K562 (cell line): ENCODE measurements around the gene IGSF23. TPM values are rescaled to one million over a fixed set of nuclear protein-coding genes. Genes with fewer than 3 reads are reported as not detected.

Experiments
- ATAC-seq: fragments of 200-7000 bp; cut with Tn5 transposase; 3 replicates; pipeline ENCODE4 v1.9.1; 2020; ENCODE audit warnings: moderate library complexity
- BruUV-seq: library from RNA; stranded (reverse); fragments of 400-500 nt; replicated peaks from 2 replicates; lab custom pipeline; 2021; lab: Mats Ljungman, UMichigan
- CTCF ChIA-PET: fragments of 300-600 bp; formaldehyde crosslinking; extraction: SDS; loops from one replicate; lab custom pipeline; 2021; ENCODE audit warnings: low intra/inter-chr PET ratio; lab: Yijun Ruan, JAX
- POLR2A ChIA-PET: fragments of 300-600, 350-650 bp; sonication (Branson Sonifier 250); formaldehyde crosslinking; extraction: SDS; loops from one replicate; lab custom pipeline; 2021; ENCODE audit warnings: antibody characterized with exemption, inconsistent platforms; lab: Yijun Ruan, JAX
- DNase-seq, 4 experiments: peaks; one replicate each; pipeline versions ENCODE4 v3.0.0 to v3.0.0-alpha.2; 2011 to 2018; ENCODE audit warnings: low spot score in 3 of 4, mixed read lengths in 3 of 4; ENCODE audit errors: extremely low read depth in 1 of 4
- FAIRE-seq: peaks from 2 replicates; lab custom pipeline; 2011; peaks lifted over from hg19 to GRCh38; lab: Jason Lieb, UNC
- H2AFZ ChIP-seq: 2 replicates; pipeline ENCODE4 v1.6.0; 2011; ENCODE audit warnings: low read depth, low read length, control low read depth, inconsistent platforms
- H3K27ac ChIP-seq: fragments of 200-600 bp; 3 replicates; pipeline ENCODE4 v1.8.0; 2011; ENCODE audit warnings: low read depth, mild to moderate bottlenecking, control low read depth, inconsistent platforms, low read length, moderate library complexity, mixed read lengths; ENCODE audit errors: extremely low read depth
- H3K27me3 ChIP-seq, 2 experiments: fragments of 300-600 bp in 1 of 2; 2 replicates in 1 of 2; 3 replicates in 1 of 2; pipeline versions ENCODE4 v1.6.0 to v1.8.0; 2011; ENCODE audit warnings: inconsistent platforms in 2 of 2, low read length in 2 of 2, mild to moderate bottlenecking in 1 of 2, mixed read lengths in 1 of 2, moderate library complexity in 1 of 2; ENCODE audit not compliant: control insufficient read depth in 2 of 2, insufficient read depth in 2 of 2
- H3K36me3 ChIP-seq: fragments of 300-600 bp; 3 replicates; pipeline ENCODE4 v1.8.0; 2011; ENCODE audit warnings: mild to moderate bottlenecking, low read length, inconsistent platforms; ENCODE audit not compliant: control insufficient read depth, insufficient read depth
- H3K4me1 ChIP-seq, 2 experiments: fragments of 200-600 bp in 1 of 2; replicated peaks in 1 of 2; 2 replicates in 1 of 2; 3 replicates in 1 of 2; pipeline versions ENCODE4 v1.5.1 to v1.8.0; 2011; ENCODE audit warnings: inconsistent platforms in 2 of 2, low read length in 2 of 2, mild to moderate bottlenecking in 1 of 2, mixed read lengths in 1 of 2, moderate library complexity in 1 of 2; ENCODE audit not compliant: control insufficient read depth in 2 of 2, insufficient read depth in 2 of 2
- H3K4me2 ChIP-seq: 2 replicates; pipeline ENCODE4 v1.6.1; 2011; ENCODE audit warnings: low read length, control low read depth, inconsistent platforms, mixed read lengths; ENCODE audit not compliant: insufficient read depth
- H3K4me3 ChIP-seq: fragments of 200-600 bp; sonication (generic), shearing (Covaris generic); 2 replicates; pipeline ENCODE4 v1.5.1; 2016; ENCODE audit warnings: control low read depth, inconsistent platforms
- H3K79me2 ChIP-seq: fragments of 200-600 bp; 3 replicates; pipeline ENCODE4 v1.8.0; 2011; ENCODE audit warnings: low read length, inconsistent platforms; ENCODE audit not compliant: control insufficient read depth, insufficient read depth
- H3K9ac ChIP-seq, 2 experiments: 2 replicates each; pipeline versions ENCODE4 v1.6.0 to v1.6.1; 2011; ENCODE audit warnings: low read depth in 2 of 2, low read length in 2 of 2, control low read depth in 1 of 2, inconsistent platforms in 1 of 2, mild to moderate bottlenecking in 1 of 2, mixed read lengths in 1 of 2; ENCODE audit not compliant: insufficient read depth in 1 of 2
- H3K9me1 ChIP-seq: one replicate; pipeline ENCODE4 v1.6.0; 2011; ENCODE audit warnings: inconsistent platforms, mild to moderate bottlenecking, low read length, moderate library complexity; ENCODE audit not compliant: control insufficient read depth, insufficient read depth
- H3K9me3 ChIP-seq: replicated peaks from 2 replicates; pipeline ENCODE4 v1.5.1; 2011; ENCODE audit warnings: low read depth, low read length, inconsistent platforms; ENCODE audit not compliant: control insufficient read depth, insufficient read depth
- H4K20me1 ChIP-seq: replicated peaks from 2 replicates; pipeline ENCODE4 v1.6.1; 2011; ENCODE audit warnings: low read length, inconsistent platforms, mixed read lengths; ENCODE audit not compliant: control insufficient read depth, insufficient read depth
- ATF7 ChIP-seq: fragments of 450-650 bp; IDR thresholded peaks from 2 replicates; pipeline ENCODE4 v1.7.1; 2014; ENCODE audit warnings: mild to moderate bottlenecking, moderate library complexity
- FOXP4 ChIP-seq: sonication (generic); formaldehyde crosslinking; IDR thresholded peaks from 2 replicates; pipeline ENCODE4 v1.8.0; 2022; ENCODE audit warnings: mild to moderate bottlenecking, missing genetic modification reagents, borderline replicate concordance
- HIVEP1 ChIP-seq: fragments of 250-450 bp; sonication (Bioruptor Pico); IDR thresholded peaks from 2 replicates; pipeline ENCODE4 v1.4.0; 2020; ENCODE audit warnings: mild to moderate bottlenecking
- LEF1 ChIP-seq: fragments of 450-650 bp; IDR thresholded peaks from 2 replicates; pipeline ENCODE4 v1.6.1; 2016; ENCODE audit warnings: mild to moderate bottlenecking
- MAFG ChIP-seq: fragments of 450-650 bp; conservative IDR thresholded peaks from 2 replicates; pipeline ENCODE4 v1.6.1; 2016; ENCODE audit warnings: missing genetic modification characterization, missing compliant biosample characterization
- MLLT1 ChIP-seq, 2 experiments: fragments of 450-650 bp; IDR thresholded peaks; 2 replicates each; pipeline ENCODE4 v1.6.1; 2016
- NBN ChIP-seq: fragments of 450-650 bp; IDR thresholded peaks from 2 replicates; pipeline ENCODE4 v1.6.1; 2016; ENCODE audit warnings: low read depth, mild to moderate bottlenecking
- NELFE ChIP-seq: IDR thresholded peaks from 2 replicates; pipeline ENCODE4 v1.6.1; 2011; ENCODE audit warnings: mild to moderate bottlenecking; ENCODE audit not compliant: insufficient read depth, insufficient read length
- PURB ChIP-seq: sonication (generic); formaldehyde crosslinking; IDR thresholded peaks from 2 replicates; pipeline ENCODE4 v1.9.0; 2021; ENCODE audit warnings: low read depth, mild to moderate bottlenecking, missing genetic modification reagents
- SRSF3 ChIP-seq: fragments of 200-400 bp; formaldehyde crosslinking; IDR thresholded peaks from 2 replicates; pipeline ENCODE4 v1.6.1; 2016; ENCODE audit warnings: mild to moderate bottlenecking, low read length, moderate library complexity; ENCODE audit not compliant: insufficient read depth
- U2AF2 ChIP-seq: fragments of 200-400 bp; formaldehyde crosslinking; optimal IDR thresholded peaks from 2 replicates; pipeline ENCODE3; 2017; ENCODE audit warnings: low read depth, mild to moderate bottlenecking, low read length
- ZNF311 ChIP-seq: fragments of 250-450 bp; sonication (Bioruptor Pico); IDR thresholded peaks from 2 replicates; pipeline ENCODE4 v1.4.0; 2020; ENCODE audit warnings: mild to moderate bottlenecking, moderate library complexity
- ZNF431 ChIP-seq: sonication (generic); formaldehyde crosslinking; IDR thresholded peaks from 2 replicates; pipeline ENCODE4 v1.8.0; 2022; ENCODE audit warnings: mild to moderate bottlenecking, missing genetic modification reagents
- ZNF445 ChIP-seq: fragments of 250-450 bp; sonication (Bioruptor Pico); IDR thresholded peaks from 2 replicates; pipeline ENCODE4 v1.4.0; 2020; ENCODE audit warnings: low read depth, mild to moderate bottlenecking, moderate library complexity
- WGBS: fragments of 100-300 bp; shearing (Covaris generic); methylation state at CpG from one replicate; pipeline ENCODE4 v1.1.6; 2016; ENCODE audit warnings: low coverage, mixed read lengths; ENCODE audit not compliant: insufficient coverage; ENCODE audit errors: missing lambda C conversion rate; 5-methylcytosine and 5-hydroxymethylcytosine counted together
- in situ Hi-C: fragments of 300-500 bp; cut with MboI; formaldehyde crosslinking; loops from 4 replicates; pipeline ENCODE4 v1.15.0; 2018; ENCODE audit warnings: inconsistent platforms, mixed read lengths
- intact Hi-C: fragments of 100-400 bp; cut with micrococcal nuclease; formaldehyde crosslinking; loops from 2 replicates; pipeline ENCODE4 v1.14.2; 2022
- polyA plus RNA-seq, 8 experiments: library from polyadenylated mRNA; depleted of rRNA in 4 of 8; stranded (reverse) in 5 of 8; unstranded in 3 of 8; fragments of >200 nt; fragmentation: Nextera tagmentation in 2 of 8; fragmentation: Illumina TruSeq in 1 of 8; extraction: Ambion mirVana in 2 of 8; extraction: Trizol in 1 of 8; gene quantifications; 2 replicates each; pipeline versions ENCODE4 v1.2.1 to v1.2.3, GENCODE V29; 2011 to 2014; ENCODE audit warnings: inconsistent platforms in 1 of 8, missing spikeins in 1 of 8
- total RNA-seq, 7 experiments: library from RNA; depleted of rRNA in 6 of 7; stranded (reverse); fragments of >200 nt in 6 of 7; fragmentation: Illumina TruSeq in 2 of 7; extraction: Trizol in 2 of 7; gene quantifications; 2 replicates each; pipeline versions ENCODE4 v1.2.1 to v1.2.3, GENCODE V29; 2011 to 2021; ENCODE audit warnings: low replicate concordance in 1 of 7
- TF ChIP-seq, protein P1 (sequence below): fragments of 250-450 bp; sonication (Bioruptor Pico); IDR thresholded peaks from 2 replicates; pipeline ENCODE4 v1.5.0; 2021; ENCODE audit warnings: mild to moderate bottlenecking, moderate library complexity

Gene IGSF23
- total and polyA plus RNA-seq, 9 of the 15 experiments (the other 6 are each of a cell fraction or from before 2014, with no cell fraction given) = not detected

GRCh38 chr19:44571830-44572580 is 41.4 kb upstream of the IGSF23 start:
- in situ Hi-C loops (loop anchor here (5.0 kb wide), 3 partner anchors 85 to 205 kb away; partner anchors contain the start of gene CBLC), intact Hi-C loops (loop anchor here (2.0 to 10.0 kb wide), 3 partner anchors 113 to 275 kb away; partner anchors contain the start of gene NECTIN2)
- Histone ChIP-seq H3K79me2 (no peaks in the 10 kb centered on the region), H3K27ac (no peak overlapping the region), H3K9me3 (no peaks in the 10 kb centered on the region), H3K9me1 (no peaks in the 10 kb centered on the region), H2AFZ (no peak overlapping the region), H3K27me3 (no peaks in the 10 kb centered on the region), H3K4me1 (peaks cover 12 to 33% of the 10 kb centered on the region in 2 experiments), H3K4me2 (no peak overlapping the region), H3K9ac (peak overlapping the region in 1 of 2 experiments; percentile 61; a peak in 1 of 4 replicates), H3K36me3 (no peaks in the 10 kb centered on the region), H3K4me3 (no peak overlapping the region)
- ATAC-seq = peak; percentile 43; the same call in 2 of the 3 replicates
- no peak for FAIRE-seq
- POLR2A ChIA-PET = interaction anchor here (0.7 kb wide), 1 partner anchor 66 kb away, joined by 3 read pairs; no protein-coding TSS in a partner anchor
- CTCF ChIA-PET = interaction anchor here (2.6 kb wide), 1 partner anchor 86 kb away, joined by 14 read pairs; no protein-coding TSS in a partner anchor
- TF ChIP-seq NBN (no peak), MLLT1 (IDR thresholded peaks at IDR 0.05) (no peak), ZNF311 (CRISPR knock-in tag) (no peak), NELFE (no peak), PURB (CRISPR knock-in tag) (no peak), ZNF445 (CRISPR knock-in tag) (no peak), LEF1 (no peak), SRSF3 (no peak), U2AF2 (no peak), HIVEP1 (CRISPR knock-in tag) (no peak), FOXP4 (CRISPR knock-in tag) (no peak), ZNF431 (no peak), MAFG (tag) (no peak), ATF7 (no peak)
- TF ChIP-seq, protein P1, sequence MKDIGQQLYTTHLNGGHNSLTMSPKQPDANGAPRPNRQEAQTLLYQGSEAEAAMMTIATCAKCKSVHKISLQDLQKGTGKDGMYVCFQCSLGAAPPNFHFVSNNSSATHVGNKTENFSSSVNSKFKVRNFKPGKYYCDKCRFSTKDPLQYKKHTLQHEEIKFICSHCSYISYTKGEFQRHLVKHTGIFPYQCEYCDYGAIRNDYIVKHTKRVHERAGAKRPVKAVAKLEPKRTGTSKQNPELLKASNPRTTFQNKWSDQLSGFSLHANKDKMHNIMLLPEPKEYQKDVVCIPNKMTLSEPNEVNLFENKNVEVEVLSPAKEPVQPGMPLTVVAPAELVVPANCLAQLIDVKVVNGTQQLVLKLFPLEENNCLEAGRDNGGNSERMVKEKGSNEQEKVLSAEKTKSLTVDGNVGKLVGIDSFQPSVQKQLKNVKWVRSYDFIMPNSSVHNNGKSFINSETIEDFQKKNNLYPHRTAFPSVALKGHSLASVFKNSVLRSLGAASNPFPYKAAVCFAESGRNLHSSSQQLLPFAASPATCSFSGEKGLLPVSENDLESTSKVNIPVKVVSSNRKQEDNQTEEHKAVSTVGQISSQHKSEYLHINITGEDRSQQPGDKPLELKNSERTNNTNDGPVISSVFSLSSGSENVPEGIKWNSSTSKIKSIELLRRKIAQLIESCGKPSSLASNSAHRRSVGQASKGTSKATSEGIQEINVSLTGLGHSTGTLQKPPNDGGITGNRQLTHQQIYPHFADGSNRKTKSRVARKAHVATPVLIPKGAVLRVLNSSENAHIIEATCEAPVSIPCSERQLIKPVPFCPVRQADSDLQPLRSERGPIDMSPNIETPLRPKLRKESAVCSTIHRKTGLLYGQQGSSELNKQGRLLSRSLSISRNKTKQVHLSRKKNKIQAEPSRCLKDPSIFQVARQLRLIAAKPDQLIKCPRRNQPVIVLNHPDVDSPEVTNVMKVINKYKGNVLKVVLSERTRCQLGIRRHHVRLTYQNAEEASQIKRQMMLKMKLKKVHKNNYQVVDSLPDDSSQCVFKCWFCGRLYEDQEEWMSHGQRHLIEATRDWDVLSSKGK (CRISPR knock-in tag) = no peak
- TF ChIP-seq, all 486 proteins: peak for 0
- no TSS peak for BruUV-seq
- 41% methylated on average over 5 of the region's 5 CpGs for WGBS
- no peaks in the 10 kb centered on the region for H4K20me1 ChIP-seq
- DNase-seq = no peak
